ENCODE results near the gene PARD3.
"Not testable (repeated sequence)": the region's sequence is repeated elsewhere in the genome, so short reads cannot be mapped to it uniquely, and the experiment has no call there.

Gene PARD3

DNA sequence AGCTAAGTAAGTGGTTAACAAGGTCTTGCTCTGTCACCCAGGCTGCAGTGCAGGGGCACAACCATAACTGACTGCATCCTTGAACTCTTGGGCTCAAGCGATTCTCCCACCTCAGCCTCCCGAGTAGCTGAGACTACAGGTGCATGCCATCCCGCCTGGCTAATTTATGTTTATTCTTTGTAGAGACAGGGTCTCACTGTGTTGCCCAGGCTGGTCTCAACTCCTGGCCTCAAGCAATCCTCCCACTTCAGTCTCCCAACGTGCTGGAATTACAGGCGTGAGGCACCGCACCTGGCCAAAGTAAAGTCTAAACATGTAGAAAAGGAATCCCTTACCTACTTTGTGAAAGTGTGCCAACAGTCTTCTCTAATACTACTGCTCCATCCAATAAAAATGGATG, 17.9 kb downstream of the PARD3 start:
- no peak for DNase-seq (ENCODE audit: low read depth in 2 of 2)

- DNase-seq (ENCODE audit: low read depth in 2 of 2) = no peak
Observed at GRCh38 chr10:34796133-34796532, 19.0 kb downstream of the PARD3 start.

- no peak for DNase-seq (ENCODE audit: low read depth in 2 of 2)
Observed at GRCh38 chr10:34795334-34795733, 19.8 kb downstream of the PARD3 start.

DNA sequence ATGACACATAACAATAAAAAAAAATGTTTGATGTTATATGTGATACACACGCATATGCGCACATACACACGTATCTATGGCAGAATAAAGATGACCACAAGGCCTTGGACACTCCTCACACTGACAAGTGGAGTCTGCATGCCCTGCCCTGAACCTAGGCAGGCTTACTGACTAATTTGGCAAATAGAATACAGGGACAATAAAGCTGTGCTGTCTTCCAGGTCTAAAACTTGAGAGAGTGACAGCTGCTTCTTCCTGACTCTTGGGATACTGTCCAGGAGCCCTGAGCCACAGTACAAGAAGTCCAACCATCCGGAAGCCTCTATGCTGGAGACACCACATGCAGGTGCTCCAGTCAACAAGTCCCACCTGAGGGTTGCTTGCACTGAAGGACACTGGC, 20.3 kb downstream of the PARD3 start:
- DNase-seq (ENCODE audit: low read depth in 2 of 2) = no peak

GRCh38 chr10:34793581-34793980, 21.5 kb downstream of the PARD3 start:
- not testable (repeated sequence) for DNase-seq (ENCODE audit: low read depth in 2 of 2)

DNA sequence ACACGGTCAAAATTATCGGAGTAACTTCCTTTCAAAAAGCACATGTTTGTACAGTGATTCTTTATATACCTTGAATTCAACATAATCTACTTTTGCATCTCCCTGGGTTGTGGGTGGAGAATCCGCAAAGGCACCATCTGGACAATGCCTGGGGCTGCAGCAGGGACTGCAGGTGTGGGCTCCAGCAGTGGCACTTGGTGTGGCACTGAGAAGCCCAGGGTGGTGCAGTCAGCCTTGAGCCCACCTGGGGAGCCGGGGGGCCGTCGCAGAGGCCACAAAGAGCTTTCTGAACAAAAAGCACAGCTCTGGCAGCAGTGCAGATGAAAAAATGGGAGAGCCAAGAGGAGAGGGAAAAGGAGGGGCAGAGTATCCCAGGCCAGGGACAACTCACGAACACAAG, 22.2 kb downstream of the PARD3 start:
- DNase-seq (ENCODE audit: low read depth in 2 of 2) = no peak

- no peak for DNase-seq (ENCODE audit: low read depth in 2 of 2)
Observed at GRCh38 chr10:34791947-34792346, 23.1 kb downstream of the PARD3 start.

GRCh38 chr10:34791228-34791627, 23.9 kb downstream of the PARD3 start:
- DNase-seq (ENCODE audit: low read depth in 2 of 2) = no peak

GRCh38 chr10:34789966-34790506, 25.1 kb downstream of the PARD3 start:
- no peak for DNase-seq (ENCODE audit: low read depth in 2 of 2)

- no peak for DNase-seq (ENCODE audit: low read depth in 2 of 2)
Observed at GRCh38 chr10:34786464-34786863, 28.6 kb downstream of the PARD3 start.

GRCh38 chr10:34781711-34782110, 33.4 kb downstream of the PARD3 start:
- no peak for DNase-seq (ENCODE audit: low read depth in 2 of 2)

DNA sequence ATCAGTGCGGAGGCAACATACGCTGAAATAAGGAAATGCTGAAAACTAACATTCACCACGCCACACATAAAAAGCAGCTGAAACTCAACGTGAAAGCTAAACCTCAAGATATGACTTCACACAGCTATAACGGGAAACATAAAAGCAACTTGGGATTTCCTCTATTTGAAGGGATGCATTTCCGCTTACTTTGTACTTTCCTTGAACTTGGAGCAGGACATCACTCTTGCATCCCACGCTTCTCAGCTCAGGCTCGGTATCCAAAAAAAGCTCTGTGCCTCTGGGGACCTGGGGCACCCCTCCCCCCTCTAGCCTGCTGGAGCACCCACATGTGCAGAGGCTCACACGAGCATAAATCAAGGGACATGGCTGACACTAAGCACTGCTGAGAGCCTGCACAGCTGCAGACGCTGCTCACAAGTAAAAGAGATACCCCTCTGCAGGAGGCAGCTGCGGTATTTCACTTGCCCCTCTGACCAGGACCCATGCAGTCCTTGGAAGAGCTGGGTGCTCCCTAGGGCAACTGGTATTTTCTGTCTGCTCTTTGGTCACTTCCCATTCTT, 34.2 kb downstream of the PARD3 start:
- no peak for DNase-seq (ENCODE audit: low read depth in 2 of 2)

DNA sequence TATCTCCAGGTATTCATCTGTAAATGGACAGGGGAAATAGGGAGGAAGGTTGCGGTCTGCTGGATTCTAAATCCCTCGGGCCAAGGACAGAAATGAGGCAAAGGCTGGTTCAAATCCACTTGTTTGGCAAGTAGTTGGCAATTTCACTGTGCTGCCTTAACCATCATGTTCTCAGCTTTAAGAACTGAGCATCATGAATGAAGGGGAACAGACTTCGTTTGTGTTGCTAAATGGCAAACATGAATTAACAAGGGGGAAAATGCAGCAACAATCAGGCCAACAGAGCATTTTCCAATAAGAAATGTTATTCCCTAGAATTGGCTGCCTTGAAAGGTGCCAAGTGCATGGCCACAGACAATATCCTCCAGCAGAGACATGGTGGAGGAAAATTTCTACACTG, 36.9 kb downstream of the PARD3 start:
- no peak for DNase-seq (ENCODE audit: low read depth in 2 of 2)

- DNase-seq (ENCODE audit: low read depth in 2 of 2) = no peak
Observed at GRCh38 chr10:34776090-34776690, 38.9 kb downstream of the PARD3 start.

- DNase-seq (ENCODE audit: low read depth in 2 of 2) = no peak
Observed at GRCh38 chr10:34775044-34775637, 40.0 kb downstream of the PARD3 start.

- no peak for DNase-seq (ENCODE audit: low read depth in 2 of 2)
Observed at GRCh38 chr10:34773636-34774630, 41.2 kb downstream of the PARD3 start.

GRCh38 chr10:34771525-34771924, 43.6 kb downstream of the PARD3 start:
- no peak for DNase-seq (ENCODE audit: low read depth in 2 of 2)

GRCh38 chr10:34771106-34771505, 44.0 kb downstream of the PARD3 start:
- no peak for DNase-seq (ENCODE audit: low read depth in 2 of 2)

DNA sequence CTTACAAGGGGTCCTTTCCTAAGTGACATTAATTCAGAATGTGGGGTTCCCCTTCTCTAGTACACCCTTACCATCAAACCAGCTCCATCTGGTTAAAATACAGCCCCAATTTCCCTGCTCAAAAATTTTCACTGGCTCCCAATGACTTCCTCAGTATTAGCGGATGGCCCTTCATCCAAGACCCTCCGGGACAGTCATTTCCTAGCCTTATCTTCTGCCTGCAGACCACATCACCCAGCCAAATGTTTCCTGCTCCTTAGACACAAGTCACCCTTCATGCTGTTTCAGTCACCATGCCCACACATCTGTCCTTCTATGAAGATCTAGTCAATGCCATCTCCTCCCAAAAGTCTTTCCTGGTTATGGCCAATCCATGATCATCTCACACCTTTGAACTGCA, 45.2 kb downstream of the PARD3 start:
- no peak for DNase-seq (ENCODE audit: low read depth in 2 of 2)

DNA sequence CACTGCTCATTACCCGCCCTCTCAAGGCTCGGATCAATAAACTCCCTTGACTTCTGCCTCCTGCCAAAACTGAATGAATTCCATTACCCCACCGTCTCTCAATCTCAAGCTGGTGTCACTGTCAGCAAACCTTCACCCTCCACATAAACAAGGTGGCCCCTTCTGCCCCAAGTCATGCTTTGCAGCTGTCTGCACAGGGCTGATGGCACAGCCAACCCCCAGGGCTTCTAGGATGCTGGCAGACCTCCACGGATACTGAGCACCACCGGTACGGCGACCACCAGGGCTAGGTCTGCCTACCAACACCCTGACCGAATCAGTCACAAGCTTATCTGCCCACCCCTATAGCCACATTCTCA, 46.1 kb downstream of the PARD3 start:
- DNase-seq (ENCODE audit: low read depth in 2 of 2) = no peak

GRCh38 chr10:34768261-34768971, 46.7 kb downstream of the PARD3 start:
- no peak for DNase-seq (ENCODE audit: low read depth in 2 of 2)
